Loucy (cell line): Measurements from ENCODE around the gene HORMAD1.

Source experiments
- H2AFZ ChIP-seq: fragments of 200-600 bp; sonication (generic); 2 replicates; pipeline ENCODE4 v1.6.0; 2016; ENCODE audit warnings: antibody characterized with exemption, mild to moderate bottlenecking, low read length, moderate library complexity
- H3F3A ChIP-seq: fragments of 200-600 bp; 2 replicates; pipeline ENCODE4 v1.6.0; 2016; ENCODE audit warnings: antibody characterized with exemption, low read depth, mild to moderate bottlenecking
- H3K27me3 ChIP-seq: fragments of 200-600 bp; sonication (generic); 2 replicates; pipeline ENCODE4 v1.6.1; 2014; ENCODE audit warnings: low read length, mild to moderate bottlenecking; ENCODE audit not compliant: insufficient read depth, poor library complexity, severe bottlenecking
- H3K36me3 ChIP-seq: fragments of 200-600 bp; sonication (generic); 2 replicates; pipeline ENCODE4 v1.6.1; 2016; ENCODE audit warnings: low read length; ENCODE audit not compliant: insufficient read depth
- H3K4me1 ChIP-seq: fragments of 200-600 bp; sonication (generic); 2 replicates; pipeline ENCODE4 v1.5.1; 2014; ENCODE audit warnings: low read length, mild to moderate bottlenecking; ENCODE audit not compliant: insufficient read depth, poor library complexity, severe bottlenecking
- H3K4me2 ChIP-seq: fragments of 200-600 bp; sonication (generic); 2 replicates; pipeline ENCODE4 v1.6.0; 2014; ENCODE audit warnings: antibody characterized with exemption, low read length, low read depth, mild to moderate bottlenecking; ENCODE audit not compliant: poor library complexity, severe bottlenecking
- H3K4me3 ChIP-seq: fragments of 200-600 bp; sonication (generic); 2 replicates; pipeline ENCODE4 v1.5.1; 2014; ENCODE audit warnings: low read length, mild to moderate bottlenecking, mixed read lengths; ENCODE audit not compliant: poor library complexity, severe bottlenecking
- H3K79me2 ChIP-seq: fragments of 200-600 bp; sonication (generic); 2 replicates; pipeline ENCODE4 v1.6.1; 2014; ENCODE audit warnings: low read length; ENCODE audit not compliant: insufficient read depth
- H3K9ac ChIP-seq: fragments of 200-600 bp; sonication (generic); 2 replicates; pipeline ENCODE4 v1.6.0; 2014; ENCODE audit warnings: mild to moderate bottlenecking, low read depth, low read length, moderate library complexity; ENCODE audit not compliant: poor library complexity, severe bottlenecking
- H3K9me2 ChIP-seq: fragments of 200-600 bp; sonication (generic); replicated peaks from 2 replicates; pipeline ENCODE4 v1.6.1; 2016; ENCODE audit warnings: low read depth, low read length, mixed read lengths
- H3K9me3 ChIP-seq: fragments of 200-600 bp; sonication (generic); 2 replicates; pipeline ENCODE4 v1.6.1; 2014; ENCODE audit warnings: mild to moderate bottlenecking, antibody characterized with exemption, low read length, low read depth; ENCODE audit not compliant: insufficient read depth
- H4K20me1 ChIP-seq: fragments of 200-600 bp; sonication (generic); 2 replicates; pipeline ENCODE4 v1.6.0; 2014; ENCODE audit warnings: antibody characterized with exemption, low read length, mild to moderate bottlenecking; ENCODE audit not compliant: insufficient read depth, poor library complexity, severe bottlenecking
- EZH2phosphoT487 ChIP-seq: fragments of 200-600 bp; IDR thresholded peaks from 2 replicates; pipeline ENCODE4 v1.6.1; 2018; ENCODE audit warnings: antibody characterized with exemption, mild to moderate bottlenecking, moderate library complexity, borderline replicate concordance
- TF ChIP-seq, protein P1 (sequence below): fragments of 200-600 bp; sonication (generic); conservative IDR thresholded peaks from 2 replicates; pipeline ENCODE4 v1.5.1; 2014; ENCODE audit warnings: mild to moderate bottlenecking, antibody characterized with exemption, low read length

The HORMAD1 gene

DNA sequence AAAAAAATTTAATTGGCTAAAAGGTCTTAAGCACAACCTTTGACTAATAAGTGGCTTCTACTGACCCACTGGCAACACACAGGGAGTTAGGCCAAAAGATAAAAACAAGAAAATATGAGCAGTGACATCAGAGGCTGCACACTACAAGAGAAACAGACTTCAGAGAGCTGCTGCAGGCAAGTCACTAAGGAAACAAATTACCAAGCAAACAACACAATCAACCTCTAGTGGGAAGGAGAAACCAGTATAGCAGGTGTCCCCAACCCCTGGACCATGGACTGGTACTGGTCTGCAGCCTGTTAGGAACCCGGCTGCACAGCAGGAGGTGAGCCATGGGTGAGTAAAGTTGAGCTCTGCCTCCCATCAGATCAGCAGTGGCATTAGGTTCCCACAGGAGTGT lies 70.5 kb downstream of the HORMAD1 start:
- Histone ChIP-seq H3K79me2 (peaks cover 4% of the 10 kb centered on the region; the same call in 1 of the 2 replicates), H3K9me2 (no peaks in the 10 kb centered on the region), H3K9me3 (no peaks in the 10 kb centered on the region), H4K20me1 (no peaks in the 10 kb centered on the region), H3K4me3 (no peak overlapping the region), H3K4me2 (no peak overlapping the region), H3K4me1 (no peaks in the 10 kb centered on the region), H2AFZ (no peak overlapping the region), H3F3A (no peaks in the 10 kb centered on the region), H3K27me3 (no peaks in the 10 kb centered on the region), H3K9ac (no peak overlapping the region), H3K36me3 (peaks cover 41% of the 10 kb centered on the region; the same call in 1 of the 2 replicates)
- TF ChIP-seq, protein P1, sequence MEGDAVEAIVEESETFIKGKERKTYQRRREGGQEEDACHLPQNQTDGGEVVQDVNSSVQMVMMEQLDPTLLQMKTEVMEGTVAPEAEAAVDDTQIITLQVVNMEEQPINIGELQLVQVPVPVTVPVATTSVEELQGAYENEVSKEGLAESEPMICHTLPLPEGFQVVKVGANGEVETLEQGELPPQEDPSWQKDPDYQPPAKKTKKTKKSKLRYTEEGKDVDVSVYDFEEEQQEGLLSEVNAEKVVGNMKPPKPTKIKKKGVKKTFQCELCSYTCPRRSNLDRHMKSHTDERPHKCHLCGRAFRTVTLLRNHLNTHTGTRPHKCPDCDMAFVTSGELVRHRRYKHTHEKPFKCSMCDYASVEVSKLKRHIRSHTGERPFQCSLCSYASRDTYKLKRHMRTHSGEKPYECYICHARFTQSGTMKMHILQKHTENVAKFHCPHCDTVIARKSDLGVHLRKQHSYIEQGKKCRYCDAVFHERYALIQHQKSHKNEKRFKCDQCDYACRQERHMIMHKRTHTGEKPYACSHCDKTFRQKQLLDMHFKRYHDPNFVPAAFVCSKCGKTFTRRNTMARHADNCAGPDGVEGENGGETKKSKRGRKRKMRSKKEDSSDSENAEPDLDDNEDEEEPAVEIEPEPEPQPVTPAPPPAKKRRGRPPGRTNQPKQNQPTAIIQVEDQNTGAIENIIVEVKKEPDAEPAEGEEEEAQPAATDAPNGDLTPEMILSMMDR = no peak
- no peak for TF ChIP-seq EZH2phosphoT487

DNA sequence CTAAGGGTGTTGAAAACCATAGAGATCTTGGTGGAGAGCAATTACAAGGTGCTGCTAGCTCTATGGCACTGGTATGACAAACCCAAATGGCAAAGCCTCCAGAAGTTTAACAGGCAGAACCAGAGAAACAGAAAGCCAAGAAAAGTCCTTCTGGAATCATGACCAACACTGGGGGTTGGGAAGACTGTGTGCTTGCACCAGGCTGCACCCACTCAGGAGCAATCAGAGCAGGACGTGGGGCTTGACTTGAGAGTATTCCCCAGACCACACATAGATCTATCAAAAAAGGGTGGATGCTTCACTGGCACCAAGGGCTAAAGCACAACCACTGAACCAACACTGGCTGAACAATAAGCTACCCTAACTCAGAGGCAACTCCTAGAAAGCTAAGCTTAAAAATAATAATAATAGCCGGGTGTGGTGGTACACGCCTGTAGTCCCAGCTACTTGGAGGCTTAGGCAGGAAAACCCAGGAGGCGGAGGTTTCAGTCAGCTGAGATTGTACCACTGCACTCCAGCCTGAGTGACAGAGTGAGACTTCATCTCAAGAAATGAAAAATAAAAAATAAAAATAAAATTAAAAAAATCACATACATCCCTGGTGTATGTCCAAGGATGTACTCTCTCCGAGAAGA lies 71.1 kb downstream of the HORMAD1 start:
- TF ChIP-seq, protein P1 = no peak
- no peak for TF ChIP-seq EZH2phosphoT487
- Histone ChIP-seq H3K4me3 (no peak overlapping the region), H3K4me1 (no peaks in the 10 kb centered on the region), H2AFZ (no peak overlapping the region), H3K4me2 (no peak overlapping the region), H3K27me3 (no peaks in the 10 kb centered on the region), H4K20me1 (no peaks in the 10 kb centered on the region), H3K9me3 (no peaks in the 10 kb centered on the region), H3K9ac (no peak overlapping the region), H3F3A (no peaks in the 10 kb centered on the region), H3K36me3 (peaks cover 41% of the 10 kb centered on the region; the same call in 1 of the 2 replicates), H3K79me2 (peaks cover 4% of the 10 kb centered on the region; the same call in 1 of the 2 replicates), H3K9me2 (no peaks in the 10 kb centered on the region)
